ENCODE measurements around the gene GLIS2. TPM values are rescaled to one million over a fixed set of nuclear protein-coding genes. Genes with fewer than 3 reads are reported as not detected.
"Not testable (repeated sequence)": the region's sequence is repeated elsewhere in the genome, so short reads cannot be mapped to it uniquely, and the experiment has no call there.

Gene GLIS2
- total RNA-seq, 1 donor from 2014 or later: 31.4 TPM

GRCh38 chr16:4328782-4329775 lies 13.2 kb downstream of the GLIS2 start:
- intact Hi-C loops (cut with DNase I): loop anchor here (2.0 to 5.0 kb wide), 2 partner anchors 14 to 57 kb away; partner anchors contain the start of gene TFAP4
- DNase-seq (ENCODE audit: low spot score): no peak

DNA sequence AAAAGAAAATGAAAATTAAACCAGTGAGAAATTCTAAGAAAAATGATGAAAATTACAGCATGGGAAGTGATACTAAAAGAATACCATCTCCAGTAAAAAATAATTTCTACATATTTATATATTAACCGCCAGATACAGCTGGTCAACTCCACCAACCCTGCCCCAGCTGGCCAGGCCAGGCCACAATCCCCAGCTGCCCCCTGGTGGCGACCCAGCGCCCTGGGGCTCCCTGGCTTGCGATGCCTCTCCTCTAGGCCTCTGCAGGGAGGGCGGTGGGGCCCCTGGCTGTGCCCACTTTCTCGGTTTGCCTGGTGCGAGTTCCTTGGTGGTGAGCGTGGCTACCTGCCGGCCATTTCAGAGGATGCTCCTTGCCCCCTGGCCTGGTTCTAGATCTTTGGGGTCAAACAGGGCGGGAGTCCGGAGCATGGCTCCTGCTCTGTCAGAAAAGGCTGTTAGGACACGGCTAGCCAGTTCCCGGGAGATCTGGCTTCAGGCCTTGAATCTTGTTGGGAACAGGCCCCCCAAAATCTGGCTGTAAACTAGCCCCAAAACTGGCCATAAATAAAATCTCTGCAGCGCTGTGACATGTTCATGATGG lies 14.5 kb downstream of the GLIS2 start:
- intact Hi-C loops (cut with DNase I): loop anchor here (1.0 kb wide), 1 partner anchor 42 kb away; no protein-coding TSS in a partner anchor
- DNase-seq (ENCODE audit: low spot score): peak; percentile 95

- intact Hi-C loops (cut with DNase I): no loop called here
- no peak for DNase-seq (ENCODE audit: low spot score)
These were observed 16.2 kb downstream of the GLIS2 start for GRCh38 chr16:4332083-4332482.

DNA sequence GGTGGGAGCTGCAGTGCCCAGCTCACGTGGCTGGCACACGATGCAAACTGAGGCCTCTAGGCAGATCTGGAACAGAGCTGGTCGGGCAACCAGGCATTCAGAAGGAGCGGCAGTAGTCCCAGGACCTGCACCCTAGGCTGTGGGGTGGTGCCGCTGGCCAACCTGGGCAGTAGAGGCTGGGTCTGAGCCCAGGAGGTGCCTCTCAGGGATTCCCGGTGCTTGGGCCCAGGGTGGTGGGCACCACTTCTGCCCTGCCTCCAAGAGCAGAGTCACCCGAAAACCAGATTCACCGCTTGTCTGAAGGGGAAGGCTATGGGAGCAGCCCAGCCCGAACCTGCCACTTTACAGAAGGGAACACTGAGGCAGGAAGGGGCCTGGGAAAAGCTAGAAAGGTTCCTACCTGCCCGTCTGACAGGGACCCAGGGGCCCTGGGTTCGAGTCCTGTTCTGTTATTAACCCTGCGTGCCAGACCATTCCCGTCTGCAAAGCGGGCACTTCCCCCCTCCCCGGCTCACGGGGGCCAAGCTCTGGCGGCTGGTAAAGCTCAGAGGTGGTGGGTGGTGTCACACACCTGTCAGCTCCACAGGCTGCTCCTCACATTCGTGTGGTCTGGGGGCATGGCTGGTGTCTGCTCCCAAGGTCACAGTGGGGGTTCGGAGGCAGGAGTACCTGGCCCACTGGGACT lies 16.9 kb downstream of the GLIS2 start:
- intact Hi-C loops (cut with DNase I): no loop called here
- no peak for DNase-seq (ENCODE audit: low spot score)

GRCh38 chr16:4333308-4333638 lies 17.4 kb downstream of the GLIS2 start:
- intact Hi-C loops (cut with DNase I): no loop called here
- DNase-seq (ENCODE audit: low spot score): no peak

- intact Hi-C loops (cut with DNase I); DNase-seq (ENCODE audit: low spot score): not testable (repeated sequence)
These were observed 17.8 kb downstream of the GLIS2 start for GRCh38 chr16:4333714-4334113.

DNA sequence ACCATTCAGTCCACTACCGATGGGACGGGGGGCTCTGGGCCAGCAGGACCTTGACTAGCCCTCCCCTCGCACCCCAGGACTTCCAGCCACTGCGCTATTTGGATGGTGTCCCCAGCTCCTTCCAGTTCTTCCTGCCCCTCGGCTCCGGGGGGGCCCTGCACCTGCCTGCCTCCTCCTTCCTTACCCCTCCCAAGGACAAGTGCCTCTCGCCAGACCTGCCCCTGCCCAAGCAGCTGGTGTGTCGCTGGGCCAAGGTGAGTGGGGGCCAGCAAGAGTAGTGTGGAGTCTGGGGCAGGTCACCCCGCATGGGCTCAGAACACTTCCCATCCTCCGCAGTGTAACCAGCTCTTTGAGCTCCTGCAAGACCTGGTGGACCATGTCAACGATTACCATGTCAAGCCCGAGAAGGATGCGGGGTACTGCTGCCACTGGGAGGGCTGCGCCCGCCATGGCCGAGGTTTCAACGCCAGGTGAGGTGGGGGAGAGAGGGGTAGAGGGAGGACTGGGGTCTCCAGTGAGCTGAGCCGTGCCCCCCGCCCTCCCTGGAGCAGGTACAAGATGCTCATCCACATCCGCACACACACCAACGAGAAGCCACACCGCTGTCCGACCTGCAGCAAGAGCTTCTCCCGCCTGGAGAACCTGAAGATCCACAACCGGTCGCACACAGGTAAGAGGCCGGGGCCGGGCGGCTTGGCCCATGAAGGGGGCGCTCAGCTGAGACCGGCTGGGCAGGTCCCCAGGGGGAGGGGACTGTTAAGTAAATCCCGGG lies 19.0 kb downstream of the GLIS2 start:
- intact Hi-C loops (cut with DNase I): no loop called here
- DNase-seq (ENCODE audit: low spot score): no peak

DNA sequence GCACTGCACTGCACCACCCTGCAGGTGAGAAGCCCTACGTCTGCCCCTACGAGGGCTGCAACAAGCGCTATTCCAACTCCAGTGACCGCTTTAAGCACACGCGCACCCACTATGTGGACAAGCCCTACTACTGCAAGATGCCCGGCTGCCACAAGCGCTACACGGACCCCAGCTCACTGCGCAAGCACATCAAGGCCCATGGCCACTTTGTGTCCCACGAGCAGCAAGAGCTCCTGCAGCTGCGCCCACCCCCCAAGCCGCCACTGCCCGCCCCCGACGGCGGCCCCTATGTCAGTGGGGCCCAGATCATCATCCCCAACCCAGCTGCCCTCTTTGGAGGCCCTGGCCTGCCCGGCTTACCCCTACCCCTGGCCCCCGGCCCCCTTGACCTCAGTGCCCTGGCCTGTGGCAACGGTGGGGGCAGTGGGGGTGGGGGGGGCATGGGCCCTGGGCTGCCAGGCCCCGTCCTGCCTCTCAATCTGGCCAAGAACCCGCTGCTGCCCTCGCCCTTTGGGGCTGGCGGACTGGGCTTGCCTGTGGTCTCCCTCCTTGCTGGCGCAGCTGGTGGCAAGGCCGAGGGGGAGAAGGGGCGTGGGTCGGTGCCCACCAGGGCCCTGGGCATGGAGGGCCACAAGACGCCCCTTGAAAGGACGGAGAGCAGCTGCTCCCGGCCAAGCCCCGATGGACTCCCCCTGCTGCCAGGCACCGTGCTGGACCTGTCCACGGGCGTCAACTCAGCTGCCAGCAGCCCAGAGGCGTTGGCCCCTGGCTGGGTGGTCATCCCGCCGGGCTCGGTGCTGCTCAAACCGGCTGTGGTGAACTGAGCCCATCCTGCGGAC lies 21.1 kb downstream of the GLIS2 start:
- intact Hi-C loops (cut with DNase I): no loop called here
- no peak for DNase-seq (ENCODE audit: low spot score)

DNA sequence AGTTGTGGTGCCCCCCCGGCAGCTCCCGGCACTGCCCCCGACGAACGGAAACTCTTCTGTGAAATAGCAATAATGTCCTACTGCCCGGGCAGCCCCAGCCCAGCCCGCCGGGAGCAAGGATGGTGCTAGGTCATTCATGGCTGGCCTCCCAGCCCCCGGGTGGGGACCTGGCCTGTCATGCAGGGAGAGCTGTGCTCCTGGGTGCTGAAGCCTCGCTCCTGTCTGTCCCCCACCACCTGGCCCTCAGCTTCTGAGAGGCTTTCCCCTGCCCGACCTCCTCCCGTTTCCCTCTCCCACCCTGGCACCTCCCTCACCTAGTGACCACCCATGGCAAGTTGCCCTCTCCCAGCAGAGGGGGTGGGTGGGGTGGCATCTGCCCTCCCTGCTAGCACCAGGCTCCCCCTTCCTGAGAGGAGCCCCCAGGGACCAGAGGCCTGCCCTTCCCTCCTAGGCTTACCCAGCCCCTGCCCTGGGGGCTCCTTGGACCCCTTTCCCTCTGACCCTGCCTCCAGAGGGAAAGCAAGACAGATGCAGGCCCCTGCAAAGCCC lies 21.7 kb downstream of the GLIS2 start:
- no peak for DNase-seq (ENCODE audit: low spot score)
- intact Hi-C loops (cut with DNase I): no loop called here

DNA sequence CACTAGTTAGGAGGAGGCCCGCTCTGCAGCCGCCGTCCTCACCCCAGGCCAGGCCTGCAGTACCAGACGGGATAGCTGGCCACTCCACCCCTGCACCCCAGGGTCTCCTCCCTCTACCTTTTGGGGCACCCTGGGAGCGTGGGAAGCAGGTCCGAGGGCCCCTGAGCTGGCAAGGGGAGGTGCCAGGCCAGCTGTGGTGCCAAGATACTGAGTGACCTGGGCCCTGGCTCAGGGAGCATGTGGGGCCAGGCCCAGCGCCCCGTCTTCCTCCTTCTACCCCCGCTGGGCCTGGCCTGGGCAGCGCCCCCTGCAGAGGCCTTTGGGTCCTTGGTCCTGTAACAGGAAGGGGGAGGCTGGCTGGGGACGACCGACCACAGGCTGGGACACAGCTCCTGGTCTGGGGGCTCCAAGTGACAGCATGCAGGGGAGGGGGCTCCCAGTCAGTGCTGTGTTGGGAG lies 22.3 kb downstream of the GLIS2 start:
- no peak for DNase-seq (ENCODE audit: low spot score)

DNA sequence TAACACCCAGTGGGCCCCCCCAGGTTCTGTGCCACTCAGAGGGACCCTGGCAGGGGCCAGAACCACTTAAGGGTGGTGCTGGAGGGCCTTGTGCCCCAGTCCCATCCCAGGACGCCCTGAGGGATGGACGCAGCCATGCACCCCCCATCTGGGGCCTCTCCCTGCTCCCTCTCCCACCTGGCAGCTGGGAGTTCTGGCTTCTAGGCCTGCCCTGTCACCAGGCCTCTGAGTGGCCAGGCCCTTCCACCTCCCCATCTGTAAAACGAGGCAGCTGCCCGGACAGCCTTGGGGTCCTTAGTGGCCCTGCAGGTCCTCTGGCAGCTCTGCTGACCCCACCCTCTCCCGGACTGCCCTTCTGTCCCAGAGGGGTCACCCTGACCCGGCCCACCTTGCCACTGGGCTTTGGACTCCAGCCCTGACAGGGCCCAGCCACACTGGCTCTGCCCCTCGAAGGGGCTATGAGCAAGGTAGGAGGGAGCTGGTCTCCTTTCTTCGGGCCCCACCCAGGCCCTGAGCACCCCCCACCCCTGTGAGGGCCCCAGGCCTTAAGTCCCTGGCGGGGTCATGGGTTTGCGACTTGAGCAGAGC lies 22.9 kb downstream of the GLIS2 start:
- DNase-seq (ENCODE audit: low spot score): no peak
- intact Hi-C loops (cut with DNase I): no loop called here

More for the DNA sequence above, 22.3 kb downstream of the GLIS2 start:
- intact Hi-C loops (cut with DNase I): no loop called here

DNA sequence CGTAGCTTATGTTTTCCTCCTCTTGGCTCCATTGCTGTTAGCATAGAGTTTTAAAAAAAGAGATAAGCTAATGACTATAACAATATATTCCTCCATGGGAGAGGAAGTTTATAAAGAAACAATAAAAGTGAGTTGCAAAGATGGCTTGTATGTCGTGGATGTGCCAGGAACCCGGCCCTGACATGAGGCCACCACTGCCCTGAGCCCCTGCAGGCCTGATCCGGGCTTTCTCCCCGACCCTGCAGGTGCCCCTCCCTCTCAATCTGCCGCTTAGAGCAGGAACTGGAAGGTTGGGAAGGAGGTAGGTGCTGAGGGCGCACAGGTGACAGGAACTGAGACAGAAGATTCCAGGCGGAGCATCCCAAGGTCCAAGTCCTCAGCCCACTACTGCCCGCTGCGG lies 23.6 kb downstream of the GLIS2 start:
- DNase-seq (ENCODE audit: low spot score): no peak
- intact Hi-C loops (cut with DNase I): no loop called here

DNA sequence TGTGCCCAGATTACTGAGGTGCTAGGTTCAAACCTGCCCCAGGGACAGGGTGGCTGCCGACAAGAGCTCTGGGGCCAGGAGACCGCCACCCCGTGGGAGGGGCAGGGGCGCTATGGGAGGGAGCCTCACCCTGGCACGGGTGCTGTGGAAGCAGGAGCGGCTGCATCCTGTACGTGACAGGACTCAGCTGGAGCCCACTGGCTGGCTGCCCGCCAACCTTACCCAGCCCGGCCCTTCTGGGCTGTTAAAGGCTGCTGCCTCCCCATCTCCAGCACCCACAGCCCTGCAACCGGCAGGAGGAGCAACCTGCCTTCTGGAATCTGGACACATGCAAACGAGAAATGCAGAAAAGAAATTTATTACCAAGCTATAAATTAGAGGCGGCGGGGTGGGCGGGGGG lies 24.0 kb downstream of the GLIS2 start:
- intact Hi-C loops (cut with DNase I): no loop called here
- no peak for DNase-seq (ENCODE audit: low spot score)

DNA sequence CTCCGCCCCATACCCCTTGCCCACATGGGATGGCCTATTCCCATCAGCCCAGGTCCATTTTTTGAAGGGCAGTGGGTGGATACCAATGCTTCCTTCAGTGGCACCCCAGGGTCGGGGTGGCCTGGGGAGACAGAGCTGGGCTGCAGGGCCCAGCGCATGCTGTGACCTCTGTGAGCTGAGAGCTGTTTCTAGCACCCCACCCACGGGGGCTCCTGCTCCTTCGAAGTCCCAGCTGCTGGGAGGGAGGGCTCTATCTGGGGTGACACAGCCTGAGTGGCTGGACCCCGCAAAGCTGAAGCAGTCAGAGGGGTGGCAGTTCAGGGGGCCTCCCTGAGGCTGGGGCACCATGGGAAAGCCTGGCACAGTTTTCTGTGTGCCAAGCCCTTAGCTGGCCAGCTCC lies 24.6 kb downstream of the GLIS2 start:
- DNase-seq (ENCODE audit: low spot score): no peak
- intact Hi-C loops (cut with DNase I): no loop called here

DNA sequence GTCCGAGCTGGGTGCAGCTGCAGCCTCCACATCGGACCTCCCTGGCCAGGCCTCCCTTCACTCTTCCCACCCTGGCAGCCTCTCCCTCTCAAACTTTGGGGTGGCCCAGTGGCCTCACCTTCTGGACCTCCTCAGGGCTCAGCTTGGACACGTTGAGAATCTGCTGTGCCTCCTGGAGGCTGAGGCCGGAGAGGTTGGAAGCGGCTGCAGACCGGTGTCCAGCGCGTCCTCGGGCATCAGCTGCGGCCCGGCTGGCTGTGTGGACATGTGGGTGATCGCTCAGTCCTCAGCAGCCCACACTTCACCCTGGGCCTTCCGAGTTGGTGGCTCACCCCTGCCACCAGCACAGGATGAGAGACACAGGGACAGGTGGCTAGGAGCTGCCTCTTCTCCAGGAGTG lies 25.4 kb downstream of the GLIS2 start:
- DNase-seq (ENCODE audit: low spot score): no peak
- intact Hi-C loops (cut with DNase I): no loop called here

GRCh38 chr16:4342866-4343744 lies 27.2 kb downstream of the GLIS2 start:
- intact Hi-C loops (cut with DNase I): no loop called here
- no peak for DNase-seq (ENCODE audit: low spot score)

All from cardiac septum (tissue), 1 donor.